GM12875 (cell line): ENCODE measurements around the gene SLC25A23.

Experiments
- H3K4me3 ChIP-seq: one replicate; pipeline ENCODE4 v1.5.1; 2011; ENCODE audit warnings: low read depth, low read length, control low read depth
- TF ChIP-seq, protein P1 (sequence below): IDR thresholded peaks from 2 replicates; pipeline ENCODE4 v1.5.1; 2011; ENCODE audit warnings: low read depth, mild to moderate bottlenecking, control low read depth, inconsistent platforms, low read length, moderate library complexity, borderline replicate concordance; ENCODE audit not compliant: insufficient read depth

Gene SLC25A23

DNA sequence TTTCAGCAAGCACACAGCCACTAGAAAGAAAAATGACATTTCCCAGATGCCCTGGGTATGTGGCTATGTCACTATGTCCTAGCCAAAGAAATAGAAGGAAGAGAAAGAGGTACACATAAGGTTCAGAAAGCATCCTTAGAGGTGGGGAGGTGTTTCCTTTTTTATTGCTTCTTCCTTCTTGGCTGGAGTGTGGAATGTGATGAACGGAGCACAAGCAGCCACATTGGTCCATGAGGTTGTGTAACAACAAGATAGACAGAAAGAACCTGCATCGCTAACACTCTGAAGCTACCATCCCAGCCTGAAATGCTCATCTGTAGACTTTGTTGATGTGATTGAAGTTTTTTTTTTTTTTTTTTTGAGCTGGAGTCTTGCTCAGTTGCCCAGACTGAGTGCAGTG, 6.7 kb downstream of the SLC25A23 start:
- TF ChIP-seq, protein P1, sequence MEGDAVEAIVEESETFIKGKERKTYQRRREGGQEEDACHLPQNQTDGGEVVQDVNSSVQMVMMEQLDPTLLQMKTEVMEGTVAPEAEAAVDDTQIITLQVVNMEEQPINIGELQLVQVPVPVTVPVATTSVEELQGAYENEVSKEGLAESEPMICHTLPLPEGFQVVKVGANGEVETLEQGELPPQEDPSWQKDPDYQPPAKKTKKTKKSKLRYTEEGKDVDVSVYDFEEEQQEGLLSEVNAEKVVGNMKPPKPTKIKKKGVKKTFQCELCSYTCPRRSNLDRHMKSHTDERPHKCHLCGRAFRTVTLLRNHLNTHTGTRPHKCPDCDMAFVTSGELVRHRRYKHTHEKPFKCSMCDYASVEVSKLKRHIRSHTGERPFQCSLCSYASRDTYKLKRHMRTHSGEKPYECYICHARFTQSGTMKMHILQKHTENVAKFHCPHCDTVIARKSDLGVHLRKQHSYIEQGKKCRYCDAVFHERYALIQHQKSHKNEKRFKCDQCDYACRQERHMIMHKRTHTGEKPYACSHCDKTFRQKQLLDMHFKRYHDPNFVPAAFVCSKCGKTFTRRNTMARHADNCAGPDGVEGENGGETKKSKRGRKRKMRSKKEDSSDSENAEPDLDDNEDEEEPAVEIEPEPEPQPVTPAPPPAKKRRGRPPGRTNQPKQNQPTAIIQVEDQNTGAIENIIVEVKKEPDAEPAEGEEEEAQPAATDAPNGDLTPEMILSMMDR = no peak
- H3K4me3 ChIP-seq = no peak overlapping the region

DNA sequence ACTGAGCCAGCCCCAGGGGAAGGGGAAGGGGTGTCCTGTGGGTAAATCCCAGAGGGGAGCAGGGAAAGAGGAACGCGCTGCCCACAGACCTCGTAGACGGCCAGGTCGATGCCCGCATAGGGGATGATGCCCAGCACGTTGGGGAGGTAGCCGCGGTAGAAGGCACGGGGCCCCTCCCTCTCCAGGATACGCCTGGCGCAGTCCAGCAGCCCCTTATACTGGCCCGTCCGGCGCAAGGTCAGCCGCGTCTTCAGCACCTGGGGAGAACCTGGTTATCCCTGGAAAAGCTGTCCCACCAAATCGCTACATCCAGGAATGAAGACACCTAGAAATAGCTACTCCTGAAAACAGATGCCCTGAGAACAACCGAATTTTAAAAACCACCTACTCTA, 7.4 kb downstream of the SLC25A23 start:
- H3K4me3 ChIP-seq = no peak overlapping the region
- TF ChIP-seq, protein P1 = no peak

DNA sequence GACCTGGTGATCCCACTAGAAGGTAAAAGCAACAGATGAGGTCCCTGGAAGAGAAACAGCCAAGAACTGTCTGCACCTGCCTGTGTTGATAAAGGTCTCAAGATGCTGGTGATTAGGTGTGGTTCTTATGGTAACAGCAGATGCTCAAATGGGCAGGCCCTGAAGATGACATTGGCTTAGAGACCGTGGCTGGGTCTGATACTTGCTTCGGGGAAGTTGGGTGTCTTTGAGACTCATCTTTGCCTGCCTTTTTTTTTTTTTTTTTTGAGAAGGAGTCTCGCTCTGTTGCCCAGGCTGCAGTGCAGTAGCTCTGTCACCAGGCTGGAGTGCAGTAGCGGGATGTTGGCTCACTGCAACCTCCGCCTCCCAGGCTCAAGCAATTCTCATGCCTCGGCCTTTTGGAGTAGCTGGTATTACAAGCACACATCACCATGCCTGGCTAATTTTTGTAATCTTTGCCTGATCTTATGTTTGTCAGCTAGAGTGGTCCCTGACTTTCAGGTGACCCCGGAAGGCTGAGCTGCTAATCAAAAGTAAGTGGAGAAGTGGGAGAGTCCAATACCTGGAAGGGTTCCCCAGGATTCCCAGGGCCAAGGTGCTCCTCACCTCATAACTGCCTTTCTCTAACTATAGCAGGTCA, 7.9 kb downstream of the SLC25A23 start:
- TF ChIP-seq, protein P1 = no peak
- no peak overlapping the region for H3K4me3 ChIP-seq

DNA sequence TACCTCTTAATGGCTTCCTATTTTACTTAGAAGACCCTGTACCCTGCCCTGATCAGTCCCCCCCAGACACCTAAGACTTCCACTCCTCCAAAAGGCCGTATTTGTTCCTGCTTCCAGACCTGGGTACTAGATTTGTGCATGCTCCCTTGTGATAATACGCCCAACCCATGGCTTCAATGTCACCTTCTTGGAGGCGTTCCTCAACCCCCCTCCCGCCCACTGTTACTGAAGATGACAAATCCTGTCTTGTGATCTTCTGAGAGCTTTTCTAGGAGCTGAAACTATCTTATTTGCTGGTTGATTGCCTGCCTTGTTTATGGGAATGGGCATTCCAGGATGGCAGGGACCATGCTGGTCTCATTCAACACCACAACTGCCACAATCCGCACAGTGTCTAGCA, 9.4 kb downstream of the SLC25A23 start:
- no peak overlapping the region for H3K4me3 ChIP-seq
- TF ChIP-seq, protein P1 = no peak

DNA sequence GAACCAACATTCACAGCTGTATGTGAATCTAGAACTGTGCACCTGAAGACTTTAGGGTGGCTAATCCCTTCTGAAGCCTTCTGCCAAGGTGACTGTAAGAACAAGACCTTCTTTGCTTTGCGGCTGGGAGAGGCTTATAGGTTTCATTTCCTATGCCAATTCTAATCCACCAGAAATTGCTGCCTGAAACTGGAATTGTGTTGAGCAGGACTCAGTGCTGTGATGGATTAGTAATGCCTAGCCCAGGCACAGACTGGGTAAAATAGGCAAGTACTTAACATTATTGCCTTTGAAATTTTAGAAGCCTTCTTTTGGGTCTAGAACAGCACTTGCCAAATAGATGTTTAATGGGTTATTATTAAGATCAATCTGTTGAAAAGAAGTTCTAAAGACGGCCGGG, 11.5 kb downstream of the SLC25A23 start:
- TF ChIP-seq, protein P1 = no peak
- no peak overlapping the region for H3K4me3 ChIP-seq

DNA sequence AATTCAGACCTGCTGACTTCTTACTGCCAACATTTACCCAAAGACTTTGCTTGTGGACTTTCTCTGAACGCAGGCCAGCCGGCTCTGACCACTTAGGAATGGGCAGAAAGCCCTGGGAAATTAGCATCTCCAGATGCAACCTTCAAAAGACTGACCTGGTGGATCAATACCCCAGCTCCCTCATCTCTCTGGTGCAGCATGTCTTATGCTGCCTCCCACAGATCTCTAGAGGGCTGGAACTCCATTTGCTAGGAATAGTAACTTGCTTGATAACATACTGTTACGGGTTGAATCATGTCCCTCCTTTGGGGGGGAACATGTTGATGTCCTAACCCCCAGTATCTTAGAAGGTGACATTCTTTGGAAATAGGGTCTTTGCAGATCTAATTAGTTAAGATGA, 13.1 kb downstream of the SLC25A23 start:
- H3K4me3 ChIP-seq = no peak overlapping the region
- TF ChIP-seq, protein P1 = no peak

DNA sequence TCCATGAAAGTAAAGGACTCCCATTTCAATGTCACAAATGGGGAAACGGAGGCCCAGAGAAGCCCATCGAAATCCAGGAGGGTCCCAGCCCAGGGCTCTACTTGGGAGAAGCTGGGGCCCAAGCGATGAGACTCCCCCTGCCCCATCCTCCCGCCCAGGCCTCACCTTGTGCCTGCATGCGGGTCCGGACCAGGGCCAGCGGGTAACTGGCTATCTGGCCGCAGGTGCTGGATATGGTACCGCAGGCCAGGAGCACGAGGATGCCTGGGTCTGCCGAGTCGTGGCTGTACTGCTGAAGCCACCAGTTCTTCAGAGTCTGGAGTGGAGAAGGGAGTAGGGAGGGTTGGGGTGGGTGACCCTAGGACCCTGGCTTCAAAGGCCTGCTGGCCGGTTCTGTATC, 15.6 kb downstream of the SLC25A23 start:
- TF ChIP-seq, protein P1 = no peak
- H3K4me3 ChIP-seq = no peak overlapping the region
